Esophagus squamous epithelium (tissue), 4 donors: Measurements from ENCODE around the gene UBC.

Source experiments
- POLR2A ChIP-seq, 4 donors: fragments of 450-650 bp; IDR thresholded peaks; one replicate each; pipeline ENCODE4 v1.6.1; 2017; ENCODE audit warnings: antibody characterized with exemption in 4 of 4, mild to moderate bottlenecking in 4 of 4, moderate library complexity in 3 of 4
- TF ChIP-seq, protein P1 (sequence below), 6 experiments: fragments of 450-650 bp in 4 of 6; fragments of 200-600 bp in 2 of 6; sonication (generic) in 2 of 6; IDR thresholded peaks; one replicate each; pipeline ENCODE4 v1.5.1; 2016 to 2019; ENCODE audit warnings: antibody characterized with exemption in 6 of 6, mild to moderate bottlenecking in 4 of 6, moderate library complexity in 4 of 6

DNA sequence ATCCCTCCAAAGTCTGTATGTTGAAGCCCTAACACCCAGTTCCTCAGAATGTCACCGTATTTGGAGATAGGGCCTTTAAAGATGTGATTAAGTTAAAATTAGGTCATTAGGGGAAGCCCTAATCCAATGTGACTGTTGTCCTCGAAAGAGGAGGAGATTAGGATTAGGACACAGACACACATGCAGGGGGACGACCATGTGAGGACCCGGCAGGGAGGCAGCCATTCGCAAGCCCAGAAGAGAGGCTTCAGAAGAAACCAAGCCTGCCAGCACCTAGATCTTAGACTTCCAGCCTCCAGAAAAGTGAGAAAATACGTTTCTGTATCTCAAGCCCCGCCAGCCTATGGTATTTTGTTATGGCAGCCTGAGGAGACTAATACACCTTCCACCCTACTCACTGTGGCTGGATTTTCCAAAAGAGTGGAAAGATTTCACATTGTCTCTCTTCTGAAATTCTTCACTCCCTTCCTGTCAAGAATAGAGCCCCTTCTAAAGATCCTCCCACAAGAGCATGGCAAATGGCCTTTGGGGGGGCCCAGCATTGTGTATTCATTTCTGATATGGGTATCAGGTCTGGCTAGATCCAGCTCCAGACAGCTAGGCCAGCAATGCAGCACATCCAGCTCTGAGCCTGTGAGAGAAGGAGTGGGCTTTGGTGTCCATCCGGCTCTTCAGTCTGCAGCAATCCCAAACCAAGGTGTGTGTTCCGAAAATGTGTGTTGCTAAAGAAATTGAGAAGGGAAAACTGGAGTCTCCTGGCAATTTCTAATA is 15.4 kb upstream of the UBC start:
- TF ChIP-seq, protein P1, sequence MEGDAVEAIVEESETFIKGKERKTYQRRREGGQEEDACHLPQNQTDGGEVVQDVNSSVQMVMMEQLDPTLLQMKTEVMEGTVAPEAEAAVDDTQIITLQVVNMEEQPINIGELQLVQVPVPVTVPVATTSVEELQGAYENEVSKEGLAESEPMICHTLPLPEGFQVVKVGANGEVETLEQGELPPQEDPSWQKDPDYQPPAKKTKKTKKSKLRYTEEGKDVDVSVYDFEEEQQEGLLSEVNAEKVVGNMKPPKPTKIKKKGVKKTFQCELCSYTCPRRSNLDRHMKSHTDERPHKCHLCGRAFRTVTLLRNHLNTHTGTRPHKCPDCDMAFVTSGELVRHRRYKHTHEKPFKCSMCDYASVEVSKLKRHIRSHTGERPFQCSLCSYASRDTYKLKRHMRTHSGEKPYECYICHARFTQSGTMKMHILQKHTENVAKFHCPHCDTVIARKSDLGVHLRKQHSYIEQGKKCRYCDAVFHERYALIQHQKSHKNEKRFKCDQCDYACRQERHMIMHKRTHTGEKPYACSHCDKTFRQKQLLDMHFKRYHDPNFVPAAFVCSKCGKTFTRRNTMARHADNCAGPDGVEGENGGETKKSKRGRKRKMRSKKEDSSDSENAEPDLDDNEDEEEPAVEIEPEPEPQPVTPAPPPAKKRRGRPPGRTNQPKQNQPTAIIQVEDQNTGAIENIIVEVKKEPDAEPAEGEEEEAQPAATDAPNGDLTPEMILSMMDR (IDR thresholded peaks at IDR 0.05) = no peak
- no peak for TF ChIP-seq POLR2A (IDR thresholded peaks at IDR 0.05)
